NCI-H2196 treated with DMSO at 0.1 percent for 48 hours (cell line): ENCODE data around the gene ANK3.
"Not testable (repeated sequence)": the region's sequence is repeated elsewhere in the genome, so short reads cannot be mapped to it uniquely, and the experiment has no call there.

Experiments used
- DNase-seq: peaks from one replicate; lab custom pipeline; 2025; ENCODE audit not compliant: unreplicated experiment; lab: John Stamatoyannopoulos, UW

ANK3 gene

GRCh38 chr10:60043561-60044241 is 346.0 kb downstream of the ANK3 start:
- no peak for DNase-seq

GRCh38 chr10:60042914-60043313 is 346.8 kb downstream of the ANK3 start:
- no peak for DNase-seq

- no peak for DNase-seq
Measured at GRCh38 chr10:60042262-60042661, 347.4 kb downstream of the ANK3 start.

GRCh38 chr10:60041489-60042133 is 348.1 kb downstream of the ANK3 start:
- DNase-seq: no peak

GRCh38 chr10:60040014-60040662 is 349.5 kb downstream of the ANK3 start:
- DNase-seq: no peak

- no peak for DNase-seq
Measured at GRCh38 chr10:60035984-60036383, 353.7 kb downstream of the ANK3 start.

GRCh38 chr10:60035375-60035774 is 354.3 kb downstream of the ANK3 start:
- not testable (repeated sequence) for DNase-seq

GRCh38 chr10:60032723-60033122 is 357.0 kb downstream of the ANK3 start:
- no peak for DNase-seq

GRCh38 chr10:60031664-60032063 is 358.0 kb downstream of the ANK3 start:
- DNase-seq: no peak

- no peak for DNase-seq
Measured at GRCh38 chr10:60031183-60031582, 358.5 kb downstream of the ANK3 start.

- no peak for DNase-seq
Measured at GRCh38 chr10:60029475-60029874, 360.2 kb downstream of the ANK3 start.

GRCh38 chr10:60028081-60028480 is 361.6 kb downstream of the ANK3 start:
- no peak for DNase-seq

GRCh38 chr10:60025279-60025678 is 364.4 kb downstream of the ANK3 start:
- DNase-seq: no peak

GRCh38 chr10:60024506-60024905 is 365.2 kb downstream of the ANK3 start:
- no peak for DNase-seq

- no peak for DNase-seq
Measured at GRCh38 chr10:60023155-60023877, 366.4 kb downstream of the ANK3 start.

- no peak for DNase-seq
Measured at GRCh38 chr10:60021361-60021760, 368.3 kb downstream of the ANK3 start.

GRCh38 chr10:60016794-60017193 is 372.9 kb downstream of the ANK3 start:
- DNase-seq: no peak

GRCh38 chr10:60009710-60010383 is 379.8 kb downstream of the ANK3 start:
- no peak for DNase-seq

- no peak for DNase-seq
Measured at GRCh38 chr10:60009276-60009675, 380.4 kb downstream of the ANK3 start.

- DNase-seq: no peak
Measured at GRCh38 chr10:60008816-60009215, 380.9 kb downstream of the ANK3 start.

- no peak for DNase-seq
Measured at GRCh38 chr10:60006062-60006461, 383.6 kb downstream of the ANK3 start.
